NCI-H2029 treated with DMSO at 0.1 percent for 48 hours (cell line): ENCODE data around the gene TTC39C.
"Not testable (repeated sequence)": the region's sequence is repeated elsewhere in the genome, so short reads cannot be mapped to it uniquely, and the experiment has no call there.

Source experiments
- DNase-seq: peaks from one replicate; lab custom pipeline; 2025; lab: John Stamatoyannopoulos, UW

TTC39C gene

GRCh38 chr18:24136967-24137373, 122.4 kb downstream of the TTC39C start:
- DNase-seq = no peak

GRCh38 chr18:24138409-24138788, 123.8 kb downstream of the TTC39C start:
- DNase-seq = no peak

- no peak for DNase-seq
These were observed 124.4 kb downstream of the TTC39C start, which contains the start of gene CABYR for GRCh38 chr18:24138789-24139616. Gene CABYR (plus strand): TSS chr18:24139062. CDS start chr18:24143115, 4,053 bp downstream.

GRCh38 chr18:24140697-24141096, 126.1 kb downstream of the TTC39C start:
- no peak for DNase-seq

- DNase-seq = no peak
These were observed 127.8 kb downstream of the TTC39C start for GRCh38 chr18:24142376-24142775.

GRCh38 chr18:24149591-24149990, 135.0 kb downstream of the TTC39C start:
- not testable (repeated sequence) for DNase-seq

GRCh38 chr18:24153397-24153796, 138.8 kb downstream of the TTC39C start:
- DNase-seq = no peak

GRCh38 chr18:24157855-24158254, 143.3 kb downstream of the TTC39C start:
- no peak for DNase-seq

- no peak for DNase-seq
These were observed 145.5 kb downstream of the TTC39C start for GRCh38 chr18:24160086-24160485.

- DNase-seq = no peak
These were observed 146.8 kb downstream of the TTC39C start for GRCh38 chr18:24161304-24161703.

GRCh38 chr18:24168496-24168895, 153.9 kb downstream of the TTC39C start:
- no peak for DNase-seq

- no peak for DNase-seq
These were observed 155.8 kb downstream of the TTC39C start for GRCh38 chr18:24170360-24170759.

GRCh38 chr18:24173997-24174396, 159.4 kb downstream of the TTC39C start:
- DNase-seq = no peak

- no peak for DNase-seq
These were observed 162.3 kb downstream of the TTC39C start for GRCh38 chr18:24176727-24177416.

- DNase-seq = no peak
These were observed 163.1 kb downstream of the TTC39C start for GRCh38 chr18:24177499-24178133.

GRCh38 chr18:24180048-24180447, 165.5 kb downstream of the TTC39C start:
- no peak for DNase-seq

- DNase-seq = no peak
These were observed 167.3 kb downstream of the TTC39C start for GRCh38 chr18:24181806-24182205.
